HG03354 (cell line): ENCODE measurements around the gene MAST3.

Experiments used
- ATAC-seq: cut with Tn5 transposase; IDR thresholded peaks from one replicate; pipeline ENCODE4 v1.9.1; 2021; ENCODE audit warnings: mild to moderate bottlenecking; ENCODE audit not compliant: unreplicated experiment, poor library complexity, severe bottlenecking

MAST3 gene

GRCh38 chr19:18130523-18131242, 33.1 kb downstream of the MAST3 start:
- no peak for ATAC-seq

- ATAC-seq: no peak
Measured at GRCh38 chr19:18131841-18132596, 34.4 kb downstream of the MAST3 start.

GRCh38 chr19:18135712-18136584, 38.4 kb downstream of the MAST3 start:
- no peak for ATAC-seq

- ATAC-seq: no peak
Measured at GRCh38 chr19:18137242-18137641, 39.7 kb downstream of the MAST3 start.

GRCh38 chr19:18137657-18138339, 40.2 kb downstream of the MAST3 start:
- ATAC-seq: no peak

- ATAC-seq: no peak
Measured at GRCh38 chr19:18140473-18140872, 42.9 kb downstream of the MAST3 start.

GRCh38 chr19:18141031-18141430, 43.5 kb downstream of the MAST3 start:
- no peak for ATAC-seq

- ATAC-seq: no peak
Measured at GRCh38 chr19:18143902-18144301, 46.3 kb downstream of the MAST3 start.

- no peak for ATAC-seq
Measured at GRCh38 chr19:18144361-18144760, 46.8 kb downstream of the MAST3 start.

- no peak for ATAC-seq
Measured at GRCh38 chr19:18144906-18145305, 47.3 kb downstream of the MAST3 start.

- no peak for ATAC-seq
Measured at GRCh38 chr19:18145391-18145999, 47.9 kb downstream of the MAST3 start.

GRCh38 chr19:18147396-18147795, 49.8 kb downstream of the MAST3 start:
- no peak for ATAC-seq

- no peak for ATAC-seq
Measured at GRCh38 chr19:18149596-18149975, 52.0 kb downstream of the MAST3 start.

GRCh38 chr19:18150776-18151624, 53.4 kb downstream of the MAST3 start:
- ATAC-seq: no peak

GRCh38 chr19:18152442-18152816, 54.9 kb downstream of the MAST3 start:
- peak; percentile 72 for ATAC-seq

- peak; percentile 78 for ATAC-seq
Measured at GRCh38 chr19:18152817-18153555, 55.4 kb downstream of the MAST3 start, which contains the start of gene PIK3R2. TSS of gene PIK3R2 (plus strand) at chr19:18153163. CDS start at chr19:18155880, 2,717 bp downstream.

- ATAC-seq: peak; percentile 2
Measured at GRCh38 chr19:18153556-18154134, 56.1 kb downstream of the MAST3 start.
